H1 (cell line): ENCODE measurements around the gene CCDC112. TPM values are rescaled to one million over a fixed set of nuclear protein-coding genes. Genes with fewer than 3 reads are reported as not detected.

Experiments used
- RAD21 ChIP-seq, 2 experiments: IDR thresholded peaks in 1 of 2; conservative IDR thresholded peaks in 1 of 2; 2 replicates each; pipeline ENCODE4 v1.6.1; 2011; ENCODE audit warnings: low read depth in 2 of 2, low read length in 2 of 2, improper control_type of control experiment in 1 of 2, inconsistent platforms in 1 of 2, mild to moderate bottlenecking in 1 of 2, moderate library complexity in 1 of 2
- RNF2 ChIP-seq: fragments of 200-900, 300-1000 bp; sonication (generic); IDR thresholded peaks from 2 replicates; pipeline ENCODE4 v1.7.1; 2016; ENCODE audit warnings: borderline replicate concordance, low read depth, mild to moderate bottlenecking, antibody characterized with exemption, low read length; ENCODE audit not compliant: poor library complexity, severe bottlenecking; ENCODE audit errors: missing control alignments
- polyA plus RNA-seq, 7 experiments: library from polyadenylated mRNA; depleted of rRNA in 3 of 7; stranded (reverse) in 5 of 7; unstranded in 2 of 7; fragments of >200 nt in 5 of 7; fragments of 200-250 nt in 2 of 7; gene quantifications; 1 replicate in 5 of 7; 2 replicates in 1 of 7; 4 replicates in 1 of 7; pipeline versions ENCODE4 v1.2.1 to v1.2.3, GENCODE V29; 2011 to 2013; ENCODE audit warnings: missing spikeins in 2 of 7, mixed read lengths in 2 of 7
- total RNA-seq: library from RNA; stranded (reverse); fragmentation: NEBNext Ultra II Directional; extraction: Animal tissue kit (Norgen Biotek cat#: 25700); gene quantifications from 2 replicates; pipeline ENCODE4 v1.2.1, GENCODE V29; 2021

CCDC112 gene
- total and polyA plus RNA-seq, 2 of the 8 experiments (the other 6 are each of a cell fraction or from before 2014, with no cell fraction given) = 3.3 to 15.6 TPM

- TF ChIP-seq RNF2 (no peak), RAD21 (IDR thresholded peaks at IDR 0.05 in 1 of 2, conservative IDR thresholded peaks at IDR 0.05 in 1 of 2; ENCODE audit: low read depth in 2 of 2, low read length in 2 of 2) (no peak)
Observed at GRCh38 chr5:115337882-115338281, 41.4 kb upstream of the CCDC112 start (continued).
